C4-2B (cell line): ENCODE data around the gene PPP1CA.

Experiments used
- ZFX ChIP-seq: fragments of 450-650 bp; IDR thresholded peaks from 2 replicates; pipeline ENCODE4 v1.6.1; 2017
- TF ChIP-seq, protein P1 (sequence below): fragments of 450-650 bp; conservative IDR thresholded peaks from 2 replicates; pipeline ENCODE4 v1.5.1; 2017; ENCODE audit warnings: mild to moderate bottlenecking

DNA sequence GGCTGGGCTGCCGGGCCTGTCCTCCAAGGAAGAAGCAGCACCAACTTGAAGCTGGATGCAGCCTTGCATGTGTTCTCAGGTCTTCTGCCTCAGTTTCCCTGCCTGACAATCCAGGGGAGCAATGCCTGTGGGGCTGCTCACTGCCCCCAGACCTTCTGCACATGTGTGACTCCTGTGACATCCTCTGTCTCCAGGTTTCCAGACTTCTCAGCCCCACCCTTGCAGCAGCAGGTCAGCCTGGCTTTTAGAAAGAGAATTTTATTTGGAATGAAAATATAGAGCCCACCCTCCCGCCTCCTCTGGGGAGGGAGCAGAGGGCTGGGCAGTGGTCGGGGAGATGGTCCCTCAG, 36.1 kb upstream of the PPP1CA start:
- TF ChIP-seq, protein P1, sequence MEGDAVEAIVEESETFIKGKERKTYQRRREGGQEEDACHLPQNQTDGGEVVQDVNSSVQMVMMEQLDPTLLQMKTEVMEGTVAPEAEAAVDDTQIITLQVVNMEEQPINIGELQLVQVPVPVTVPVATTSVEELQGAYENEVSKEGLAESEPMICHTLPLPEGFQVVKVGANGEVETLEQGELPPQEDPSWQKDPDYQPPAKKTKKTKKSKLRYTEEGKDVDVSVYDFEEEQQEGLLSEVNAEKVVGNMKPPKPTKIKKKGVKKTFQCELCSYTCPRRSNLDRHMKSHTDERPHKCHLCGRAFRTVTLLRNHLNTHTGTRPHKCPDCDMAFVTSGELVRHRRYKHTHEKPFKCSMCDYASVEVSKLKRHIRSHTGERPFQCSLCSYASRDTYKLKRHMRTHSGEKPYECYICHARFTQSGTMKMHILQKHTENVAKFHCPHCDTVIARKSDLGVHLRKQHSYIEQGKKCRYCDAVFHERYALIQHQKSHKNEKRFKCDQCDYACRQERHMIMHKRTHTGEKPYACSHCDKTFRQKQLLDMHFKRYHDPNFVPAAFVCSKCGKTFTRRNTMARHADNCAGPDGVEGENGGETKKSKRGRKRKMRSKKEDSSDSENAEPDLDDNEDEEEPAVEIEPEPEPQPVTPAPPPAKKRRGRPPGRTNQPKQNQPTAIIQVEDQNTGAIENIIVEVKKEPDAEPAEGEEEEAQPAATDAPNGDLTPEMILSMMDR, result no peak
- TF ChIP-seq ZFX, result no peak
